Endometrial microvascular endothelial cells (primary cell): ENCODE data around the gene KRT75. TPM values are rescaled to one million over a fixed set of nuclear protein-coding genes. Genes with fewer than 3 reads are reported as not detected.

Experiments used
- in situ Hi-C: cut with HindIII; loops from 2 replicates; pipeline ENCODE4 v1.10.0; 2017; ENCODE audit warnings: low sequenced_read_pairs, low pct_unique_long_range_greater_than_20kb; ENCODE audit errors: inconsistent ontology term
- total RNA-seq: library from RNA; depleted of rRNA; stranded (reverse); fragments of >200 nt; gene quantifications from one replicate; pipeline ENCODE4 v1.2.3, GENCODE V29; 2015; ENCODE audit errors: inconsistent ontology term

The KRT75 gene
- total RNA-seq, 1 donor from 2014 or later, result not detected

DNA sequence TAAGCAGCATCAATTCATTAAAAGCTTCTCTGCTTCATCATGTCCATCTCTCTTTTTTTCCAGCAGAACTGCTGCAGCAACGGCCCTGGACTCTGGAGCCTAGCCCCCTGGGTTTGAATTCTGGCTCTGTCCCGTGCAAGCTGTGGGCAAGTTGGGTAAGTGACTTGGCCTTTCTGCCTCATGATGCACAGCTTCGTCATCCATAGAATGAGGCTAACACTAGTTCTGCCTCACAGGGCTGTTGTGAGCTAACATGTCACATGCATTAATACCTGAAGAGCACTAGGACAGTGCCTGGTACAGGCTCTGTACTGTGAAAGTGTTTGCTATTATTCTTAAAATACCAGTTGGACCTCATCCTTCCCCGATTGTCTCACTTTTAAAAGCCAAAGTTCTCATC lies 32.2 kb downstream of the KRT75 start:
- in situ Hi-C loops, result no loop called here

DNA sequence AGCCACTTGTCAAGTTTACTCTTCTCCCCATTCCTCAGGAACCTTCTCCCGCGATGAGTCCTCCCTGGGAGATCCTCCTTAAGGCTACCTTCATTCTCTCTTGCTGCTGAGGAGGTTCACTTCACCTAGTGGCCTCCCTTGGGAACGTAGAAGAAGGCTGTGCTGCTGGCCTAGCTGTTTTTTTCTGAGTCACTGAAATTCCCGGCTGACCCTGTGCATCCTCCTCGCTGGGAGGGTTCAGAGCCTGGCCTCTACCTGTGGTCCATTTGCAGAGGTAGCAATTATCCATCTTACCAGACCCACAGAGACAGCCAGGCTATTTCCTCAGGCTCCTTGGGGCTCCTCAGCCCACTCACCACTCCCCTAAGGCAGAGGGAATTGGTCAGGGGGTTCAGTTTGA lies 32.6 kb downstream of the KRT75 start:
- in situ Hi-C loops, result no loop called here

DNA sequence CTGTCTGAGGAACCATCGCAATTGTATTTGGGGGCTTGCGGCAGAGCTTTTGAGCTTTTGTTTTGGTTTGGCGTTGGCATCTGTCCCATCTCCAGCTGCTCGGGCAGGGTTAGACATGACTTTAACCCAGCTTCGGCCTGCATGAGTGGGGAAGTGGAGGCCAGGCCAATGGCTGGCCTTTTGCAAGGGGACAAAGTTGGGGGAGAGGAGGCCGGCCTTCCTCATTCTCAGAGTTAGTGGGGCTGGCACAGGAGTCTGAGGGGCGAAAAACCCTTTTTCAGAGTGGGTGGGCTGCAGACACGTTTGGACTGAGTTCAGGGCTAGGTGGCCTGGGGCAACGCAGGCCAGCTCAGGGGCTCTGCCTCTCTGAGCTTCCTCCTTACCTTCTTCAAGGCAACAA lies 33.3 kb downstream of the KRT75 start:
- in situ Hi-C loops, result no loop called here

DNA sequence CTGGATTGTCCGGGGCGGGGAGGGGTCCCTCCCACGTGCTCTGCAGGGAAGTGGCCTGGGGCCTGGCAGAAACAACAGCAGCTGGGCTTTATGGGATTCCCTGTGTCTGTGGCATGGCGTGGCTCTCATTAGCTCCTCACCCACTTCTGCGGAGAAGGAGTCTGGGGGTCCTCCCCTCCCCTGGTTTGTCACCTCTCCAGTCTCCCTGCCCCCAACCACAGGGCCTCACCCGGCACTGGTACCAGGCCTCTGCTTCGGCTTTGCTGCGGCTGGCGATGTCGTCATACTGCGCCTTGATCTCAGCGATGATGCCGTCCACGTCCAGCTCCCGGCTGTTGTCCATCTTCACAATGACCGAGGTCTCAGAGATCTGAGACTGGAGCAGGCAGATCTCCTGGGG lies 34.4 kb downstream of the KRT75 start:
- in situ Hi-C loops, result no loop called here

DNA sequence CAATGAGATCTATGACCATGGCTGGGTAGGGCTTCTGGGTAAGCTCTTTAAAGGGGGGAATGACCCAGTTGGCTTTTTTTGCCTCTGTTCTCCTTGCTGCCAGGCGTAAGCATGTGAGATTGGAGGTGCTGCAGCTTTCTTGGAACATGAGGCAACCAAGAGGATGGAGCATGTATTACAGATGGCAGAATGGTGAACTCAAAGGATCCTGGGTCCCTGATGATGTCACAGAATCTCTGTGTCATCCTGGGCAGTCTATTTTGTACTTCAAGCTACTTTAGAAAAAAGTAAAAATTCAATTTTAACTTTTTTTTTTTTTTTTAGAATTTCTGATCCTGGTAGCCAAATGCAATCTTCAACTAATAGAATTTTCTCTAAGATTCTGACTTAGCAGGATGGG lies 36.0 kb downstream of the KRT75 start:
- in situ Hi-C loops, result no loop called here

DNA sequence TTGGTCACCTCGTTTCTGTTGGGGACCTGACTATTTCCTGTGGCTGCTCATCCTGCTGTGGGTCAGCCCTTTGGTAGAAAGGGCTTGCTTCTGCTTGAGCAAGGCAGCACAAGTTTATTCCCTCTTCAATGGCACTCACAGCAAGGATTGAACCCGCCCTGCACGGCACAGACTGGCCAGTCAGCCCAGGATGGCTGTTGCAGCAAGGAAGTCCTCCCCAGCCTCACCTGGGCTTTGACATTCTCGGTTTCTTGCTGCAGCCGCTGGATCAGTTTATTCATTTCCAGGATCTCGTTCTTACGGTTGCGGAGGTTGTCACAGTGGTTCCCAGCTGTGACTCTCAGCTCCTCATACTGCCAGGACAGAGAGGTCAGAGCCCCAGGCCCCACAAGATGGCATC lies 37.5 kb downstream of the KRT75 start:
- in situ Hi-C loops, result no loop called here

DNA sequence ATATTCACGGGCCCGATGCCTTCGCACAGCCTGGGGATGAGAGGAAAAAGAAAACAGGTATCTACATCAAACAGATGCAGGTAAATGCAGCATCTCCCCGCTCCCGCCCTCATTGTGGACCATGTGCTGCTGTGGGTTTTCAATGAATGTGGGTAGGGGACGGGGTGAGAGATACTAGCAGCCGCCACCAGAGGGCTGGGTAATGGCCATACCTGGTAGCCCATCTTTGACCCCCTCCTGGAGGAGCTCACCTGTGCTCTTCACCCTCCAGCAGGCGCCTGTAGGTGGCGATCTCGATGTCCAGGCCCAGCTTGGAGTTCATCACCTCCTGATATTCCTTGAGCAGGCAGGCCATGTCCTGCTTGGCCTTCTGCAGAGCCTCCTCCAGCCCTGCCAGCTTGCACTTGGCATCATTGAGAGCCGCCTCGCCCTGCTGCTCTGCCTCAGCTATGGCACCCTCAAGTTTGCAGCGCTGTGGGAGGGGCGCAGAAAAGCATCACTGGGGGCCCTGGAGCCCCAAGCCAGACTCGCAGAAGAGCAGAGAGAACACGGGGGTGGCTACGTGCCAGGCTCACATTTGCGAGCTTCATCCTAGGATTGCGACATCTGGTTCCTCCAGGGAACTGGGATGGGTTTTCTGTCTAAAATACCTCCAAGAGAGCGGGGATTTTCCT lies 38.3 kb downstream of the KRT75 start:
- in situ Hi-C loops, result no loop called here

DNA sequence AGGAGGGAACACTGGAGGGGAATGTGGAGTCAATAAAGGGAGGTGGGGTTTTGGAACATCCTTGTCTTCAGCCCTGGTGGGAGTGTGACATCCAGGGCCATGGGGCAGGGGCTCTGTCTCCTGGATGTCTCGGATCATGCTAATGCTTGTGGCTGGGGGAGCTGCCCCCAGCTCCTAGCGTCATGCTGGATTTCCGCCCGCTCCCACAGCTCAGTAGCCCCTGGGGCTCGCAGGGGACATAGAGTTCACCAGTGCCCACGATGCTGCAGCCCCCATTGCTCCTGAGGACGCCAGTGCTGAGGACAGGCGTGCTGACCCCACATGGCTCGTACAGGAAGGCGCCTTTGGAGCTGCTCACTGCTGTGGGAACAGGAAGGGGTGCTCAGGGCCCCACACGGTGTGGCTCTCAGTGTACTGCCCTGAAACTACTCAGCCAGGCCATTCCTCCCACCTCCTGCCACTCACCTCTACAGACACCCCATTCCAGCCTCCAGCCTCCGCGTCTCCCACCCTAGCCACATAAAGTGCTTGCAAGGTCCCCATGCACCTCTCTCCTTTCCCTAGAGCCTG lies 39.2 kb downstream of the KRT75 start:
- in situ Hi-C loops, result no loop called here

DNA sequence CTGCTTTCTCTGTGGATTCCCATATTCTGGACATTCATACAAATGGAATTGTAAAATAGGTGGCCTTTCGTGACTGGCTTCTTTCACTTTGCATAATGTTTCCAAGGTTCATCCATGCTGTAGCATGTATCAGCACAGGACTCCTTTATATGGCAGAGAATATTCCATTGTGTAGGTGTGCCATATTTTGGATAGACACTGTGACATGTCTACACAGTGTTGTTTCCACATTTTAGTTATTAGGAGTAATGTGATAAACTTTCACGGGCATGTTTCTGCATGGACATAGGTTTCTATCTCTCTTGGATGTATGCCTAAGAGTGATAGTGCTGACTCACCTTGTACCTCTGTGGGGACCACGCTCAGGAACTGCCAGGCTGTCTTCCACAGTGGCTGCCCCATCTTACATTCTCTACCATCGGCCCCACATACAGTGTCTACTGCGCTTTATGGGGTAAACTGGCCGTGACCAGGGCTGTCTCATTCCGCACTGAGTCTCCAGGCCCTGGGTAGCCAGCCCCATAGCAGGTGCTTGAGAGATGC lies 41.6 kb downstream of the KRT75 start:
- in situ Hi-C loops, result no loop called here

DNA sequence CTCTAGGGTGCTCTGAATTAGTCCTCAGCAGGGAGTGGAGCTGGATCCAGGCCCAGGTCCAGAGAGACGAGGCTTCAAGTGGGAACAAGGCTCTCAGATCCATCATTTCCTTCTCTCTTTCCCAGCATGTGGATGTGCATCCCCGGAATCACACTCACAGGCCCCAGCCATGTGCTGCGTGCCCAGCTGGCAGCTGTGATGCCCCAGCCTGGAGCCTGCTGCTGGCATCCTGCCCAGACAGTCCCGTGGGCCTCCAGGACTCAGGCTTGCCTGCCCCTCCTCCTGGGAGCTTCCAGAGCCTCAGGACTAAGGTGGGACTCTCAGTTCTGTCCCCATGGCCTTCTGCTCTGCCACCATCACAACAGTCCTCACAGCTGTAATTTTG lies 42.6 kb downstream of the KRT75 start:
- in situ Hi-C loops, result no loop called here

DNA sequence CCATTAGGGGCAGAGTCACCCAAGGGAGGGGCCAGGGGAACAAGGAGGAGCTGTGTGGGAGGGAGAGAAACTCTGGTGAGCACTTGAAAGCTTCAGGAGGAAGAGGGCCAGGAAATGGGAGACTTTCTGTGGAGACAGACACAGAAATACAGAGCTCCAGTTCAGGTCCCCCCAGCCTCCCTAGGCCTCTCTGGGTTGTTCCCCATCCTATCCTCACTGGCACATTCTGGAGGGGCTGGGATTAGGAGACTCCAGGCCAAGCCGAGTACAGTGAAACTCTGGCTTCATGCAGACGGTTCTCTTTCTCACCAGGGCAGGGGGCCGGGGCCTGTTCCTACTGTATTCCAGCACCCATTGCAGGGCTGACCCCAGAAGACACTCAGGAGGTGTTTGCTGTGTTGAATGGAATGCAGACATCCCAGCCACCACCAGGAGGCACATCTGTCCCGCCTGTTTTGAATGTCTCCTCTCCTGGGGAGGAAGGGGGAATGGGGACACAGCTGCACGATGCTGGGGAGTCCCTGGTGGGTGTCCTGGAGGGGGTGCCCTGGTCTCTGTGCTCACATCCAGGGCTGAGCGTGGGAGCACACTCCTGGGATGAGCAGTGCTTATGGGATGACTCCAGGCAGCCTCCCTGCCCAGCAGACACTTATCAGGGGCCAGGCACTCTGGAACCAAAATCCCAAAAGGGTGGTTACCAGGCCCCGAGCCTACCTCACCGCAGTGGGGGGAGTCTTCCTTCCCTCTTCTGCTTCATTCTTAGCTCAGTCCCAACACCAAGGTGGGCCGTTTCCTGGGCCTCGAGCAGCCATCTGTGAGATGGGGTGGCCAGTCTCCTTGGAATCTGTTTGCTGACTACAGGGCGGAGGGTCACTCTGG lies 43.2 kb downstream of the KRT75 start:
- in situ Hi-C loops, result no loop called here

DNA sequence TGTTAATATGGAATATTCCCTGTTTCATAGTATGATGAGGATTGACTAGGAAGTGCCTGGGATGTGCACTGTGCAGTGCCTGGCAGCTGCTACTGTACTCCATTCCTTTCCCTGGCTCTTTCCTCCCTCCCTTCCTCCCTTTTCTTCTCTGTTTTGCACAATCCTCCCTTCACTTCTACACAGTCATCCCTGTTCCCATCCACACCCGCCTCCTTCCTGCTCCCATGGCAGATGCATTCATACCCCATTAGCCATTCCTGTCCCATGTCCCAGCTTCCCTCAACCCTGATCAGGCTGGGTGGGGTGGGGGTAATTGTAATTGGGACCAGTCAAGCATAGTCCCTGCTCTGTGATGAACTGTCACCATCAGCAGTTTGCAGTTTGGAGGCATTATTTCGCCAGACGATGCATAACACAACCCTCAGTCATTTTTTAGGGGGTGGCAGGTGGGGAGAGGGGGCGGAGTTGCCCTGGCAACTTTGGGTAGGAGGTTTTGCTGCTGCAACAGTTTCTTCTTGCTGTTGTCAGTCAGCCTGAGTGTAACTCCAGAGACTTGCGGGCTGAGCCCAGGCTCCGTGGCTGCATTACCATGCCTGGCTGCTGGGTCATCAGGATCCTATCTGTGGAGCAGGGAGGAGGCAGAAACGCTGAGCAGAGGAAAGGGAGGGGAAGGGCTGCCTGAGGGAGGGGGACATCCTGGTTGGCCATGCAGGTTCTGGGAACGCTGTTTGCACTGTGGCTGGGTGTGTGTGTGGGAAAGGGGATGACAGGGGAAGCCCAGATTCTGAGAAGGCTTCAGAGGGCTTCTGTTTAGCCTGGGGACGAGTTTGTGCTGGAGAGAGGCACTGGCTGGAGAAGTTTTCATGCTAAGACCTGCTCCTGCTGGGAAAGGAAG lies 44.6 kb downstream of the KRT75 start:
- in situ Hi-C loops, result no loop called here

DNA sequence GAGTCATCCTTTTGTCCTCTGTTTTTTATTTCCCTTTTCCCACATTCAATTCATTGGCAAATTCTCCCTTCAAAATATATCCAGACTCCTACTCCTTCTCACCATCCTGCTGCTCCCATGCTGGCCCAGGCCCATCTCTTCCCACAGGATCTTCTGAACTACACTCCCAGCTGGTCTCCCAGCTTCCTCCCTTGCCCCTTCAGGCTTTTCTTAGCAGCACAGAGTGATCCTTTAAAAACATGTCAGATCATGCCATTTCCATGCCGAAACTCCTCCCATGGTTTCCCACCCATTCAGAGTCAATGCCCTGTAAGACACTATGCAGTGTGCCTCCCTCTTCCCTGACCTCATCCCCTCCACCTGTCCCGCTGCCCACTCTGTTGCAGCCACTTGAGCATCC lies 46.3 kb downstream of the KRT75 start:
- in situ Hi-C loops, result no loop called here

DNA sequence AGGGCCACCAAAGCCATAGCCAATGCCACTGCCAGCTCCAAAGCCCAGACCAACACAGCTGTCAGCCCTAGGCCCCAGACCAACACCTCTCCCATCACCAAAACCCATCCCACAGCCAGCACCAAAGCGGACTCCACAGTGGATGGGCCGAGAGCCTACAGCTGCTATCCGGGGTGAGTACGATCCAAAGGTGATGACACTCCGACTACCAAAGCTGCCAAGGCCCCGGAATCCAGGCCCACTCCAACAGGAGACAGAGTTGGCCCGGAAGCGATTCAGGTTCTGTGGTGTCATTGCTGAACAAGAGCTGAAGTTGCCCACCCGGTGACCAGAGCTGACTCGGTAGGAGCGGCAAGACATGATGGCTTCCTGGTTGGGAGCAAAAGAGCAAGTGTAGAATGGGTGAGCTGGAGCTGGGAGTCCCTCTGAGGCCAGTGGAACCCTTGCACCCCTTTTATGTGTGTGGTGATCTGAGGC lies 48.9 kb downstream of the KRT75 start, which contains the start of gene KRT84:
KRT84 (minus strand) TSS at position 427 of the 477 bp plus-strand sequence; CDS start at position 360, 67 bp downstream.
- in situ Hi-C loops, result no loop called here

DNA sequence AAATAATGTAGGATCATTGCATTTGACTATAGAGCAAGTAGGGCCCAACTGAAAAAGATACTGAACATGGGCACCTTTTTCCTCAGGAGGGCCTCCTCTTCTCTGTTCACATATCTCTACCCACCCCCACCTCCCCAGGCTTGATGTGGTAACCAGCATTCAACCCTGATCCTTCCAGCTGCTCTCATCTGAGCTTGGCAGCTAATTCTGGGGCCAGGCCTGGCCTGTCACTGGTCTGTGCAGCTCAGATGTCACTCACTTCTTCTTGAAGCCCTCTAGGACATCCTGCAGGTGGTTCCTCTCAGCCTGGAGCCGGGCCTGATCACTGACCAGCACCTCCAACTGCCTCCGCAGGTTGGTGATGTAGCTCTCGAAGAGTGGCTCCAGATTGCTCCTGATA lies 50.8 kb downstream of the KRT75 start:
- in situ Hi-C loops, result no loop called here

DNA sequence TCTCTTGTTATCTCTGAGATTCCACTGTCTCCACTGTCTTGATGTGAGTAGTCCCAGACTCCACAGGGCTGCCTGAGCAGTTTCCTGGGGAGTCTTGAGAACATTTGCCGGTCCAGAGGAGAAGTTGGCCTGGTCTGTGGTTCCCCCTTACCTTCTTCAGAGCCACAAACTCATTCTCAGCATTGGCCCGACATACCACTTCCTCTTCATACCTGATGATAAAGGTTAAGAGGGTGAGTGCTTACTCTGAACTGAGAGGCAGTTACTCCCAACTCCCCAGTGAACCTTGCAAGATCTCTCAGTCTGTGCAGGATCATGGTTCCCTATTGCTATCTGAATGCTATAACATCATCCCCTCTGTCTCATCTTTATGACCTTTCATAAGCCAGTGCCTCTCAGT lies 51.3 kb downstream of the KRT75 start:
- in situ Hi-C loops, result no loop called here

DNA sequence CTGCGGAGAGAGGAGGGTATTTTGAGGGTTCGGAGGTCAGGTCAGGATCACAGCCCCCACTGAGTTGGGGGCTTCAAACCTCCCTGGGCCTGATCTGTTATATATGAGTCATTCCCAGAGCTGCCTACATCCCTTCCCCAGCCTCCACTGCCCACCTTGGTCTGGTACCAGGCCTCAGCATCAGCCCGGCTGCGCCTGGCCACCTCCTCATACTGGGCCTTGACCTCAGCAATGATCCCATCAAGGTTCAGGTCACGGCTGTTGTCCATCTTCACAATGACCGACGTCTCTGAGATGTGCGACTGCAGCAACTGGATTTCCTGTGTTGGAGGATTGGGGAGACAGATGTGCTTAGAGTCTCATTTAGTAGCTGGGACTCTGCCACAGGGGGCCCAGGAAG lies 53.0 kb downstream of the KRT75 start:
- in situ Hi-C loops, result no loop called here

DNA sequence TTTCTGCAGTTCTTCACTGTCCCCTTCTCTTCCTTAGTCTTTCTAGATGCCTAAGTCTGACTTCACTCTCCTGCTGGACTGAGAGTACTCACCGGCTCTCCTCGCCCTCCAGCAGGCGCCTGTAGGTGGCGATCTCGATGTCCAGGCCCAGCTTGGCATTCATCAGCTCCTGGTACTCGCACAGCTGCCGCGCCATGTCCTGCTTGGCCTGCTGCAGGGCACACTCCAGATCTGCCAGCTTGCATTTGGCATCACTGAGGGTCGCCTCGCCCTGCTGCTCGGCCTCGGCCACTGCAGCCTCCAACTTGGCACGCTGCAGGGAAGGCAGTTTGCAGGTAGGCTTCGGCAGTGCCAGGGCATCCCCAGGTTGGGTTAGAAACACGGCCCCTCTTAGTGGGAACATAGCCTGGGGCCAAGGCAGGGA lies 53.9 kb downstream of the KRT75 start:
- in situ Hi-C loops, result no loop called here

DNA sequence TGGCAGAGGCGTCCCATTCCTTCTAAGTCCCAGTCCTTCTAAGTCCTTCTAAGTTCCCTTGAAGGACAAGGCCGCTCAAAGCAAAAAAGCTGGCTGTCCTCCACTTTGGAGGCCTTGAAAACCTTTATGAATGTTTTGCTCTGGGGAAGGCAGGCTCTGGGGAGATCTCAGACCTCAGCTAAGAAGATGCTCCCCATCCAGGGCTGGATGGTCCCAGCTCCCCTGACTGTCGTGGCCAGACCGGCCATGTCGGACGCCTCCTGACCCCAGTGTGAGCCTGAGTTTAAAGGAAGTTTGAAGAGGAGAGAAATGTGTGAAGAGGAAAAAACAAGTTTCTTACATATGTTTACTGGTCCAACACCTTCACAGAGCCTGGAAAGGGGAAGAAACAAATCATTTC lies 54.6 kb downstream of the KRT75 start:
- in situ Hi-C loops, result no loop called here
